Kidney epithelial cell (primary cell): Measurements from ENCODE around the gene SH3TC2. TPM values are rescaled to one million over a fixed set of nuclear protein-coding genes. Genes with fewer than 3 reads are reported as not detected.

Experiments
- DNase-seq: peaks from one replicate; pipeline ENCODE4 v3.0.0-alpha.2; 2010; ENCODE audit warnings: low read depth
- H3K27me3 ChIP-seq: 2 replicates; pipeline ENCODE4 v1.6.0; 2011; ENCODE audit warnings: low read length; ENCODE audit not compliant: control insufficient read depth, insufficient read depth
- H3K36me3 ChIP-seq: 2 replicates; pipeline ENCODE4 v1.5.1; 2011; ENCODE audit warnings: low read length; ENCODE audit not compliant: control insufficient read depth, insufficient read depth
- H3K4me3 ChIP-seq: 2 replicates; pipeline ENCODE4 v1.5.1; 2011; ENCODE audit warnings: low read depth, mild to moderate bottlenecking, control low read depth, low read length
- CTCF ChIP-seq: IDR thresholded peaks from 2 replicates; pipeline ENCODE4 v1.5.1; 2011; ENCODE audit warnings: mild to moderate bottlenecking, moderate library complexity, low read length, control low read depth, inconsistent platforms; ENCODE audit not compliant: insufficient read depth, poor library complexity, severe bottlenecking
- total RNA-seq: library from RNA; depleted of rRNA; stranded (reverse); fragments of >200 nt; gene quantifications from 2 replicates; pipeline ENCODE4 v1.2.3, GENCODE V29; 2015

SH3TC2 gene
- total RNA-seq, 1 donor from 2014 or later: 8.4 TPM

GRCh38 chr5:149040421-149040820, 22.4 kb downstream of the SH3TC2 start:
- no peak for TF ChIP-seq CTCF
- no peaks in the 10 kb centered on the region for H3K36me3 ChIP-seq
- no peaks in the 10 kb centered on the region for H3K27me3 ChIP-seq
- DNase-seq: no peak
- H3K4me3 ChIP-seq: no peak overlapping the region

DNA sequence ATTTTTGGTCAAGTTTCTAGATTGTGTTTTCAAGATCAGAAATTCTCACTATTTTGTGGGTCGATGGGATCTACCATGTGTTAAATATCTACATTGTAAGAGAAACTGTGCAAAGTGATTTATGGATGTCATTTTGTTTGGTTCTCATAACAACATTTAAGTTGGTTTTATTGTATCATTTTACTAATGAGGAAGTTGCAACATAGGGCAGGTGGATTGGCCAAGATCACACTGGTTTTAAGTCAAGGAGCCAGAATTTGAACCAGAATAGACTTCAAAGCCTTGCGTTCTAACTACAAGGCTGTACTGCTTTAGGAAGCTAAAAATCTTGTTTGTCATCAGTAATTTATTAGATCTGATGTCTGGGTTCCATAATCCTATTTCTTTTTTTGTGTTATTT, 23.4 kb downstream of the SH3TC2 start:
- TF ChIP-seq CTCF: no peak
- H3K4me3 ChIP-seq: no peak overlapping the region
- no peak for DNase-seq
- H3K36me3 ChIP-seq: no peaks in the 10 kb centered on the region
- no peaks in the 10 kb centered on the region for H3K27me3 ChIP-seq

- no peaks in the 10 kb centered on the region for H3K36me3 ChIP-seq
- TF ChIP-seq CTCF: no peak
- DNase-seq: no peak
- no peaks in the 10 kb centered on the region for H3K27me3 ChIP-seq
- H3K4me3 ChIP-seq: no peak overlapping the region
These were observed 24.4 kb downstream of the SH3TC2 start for GRCh38 chr5:149038336-149039080.

DNA sequence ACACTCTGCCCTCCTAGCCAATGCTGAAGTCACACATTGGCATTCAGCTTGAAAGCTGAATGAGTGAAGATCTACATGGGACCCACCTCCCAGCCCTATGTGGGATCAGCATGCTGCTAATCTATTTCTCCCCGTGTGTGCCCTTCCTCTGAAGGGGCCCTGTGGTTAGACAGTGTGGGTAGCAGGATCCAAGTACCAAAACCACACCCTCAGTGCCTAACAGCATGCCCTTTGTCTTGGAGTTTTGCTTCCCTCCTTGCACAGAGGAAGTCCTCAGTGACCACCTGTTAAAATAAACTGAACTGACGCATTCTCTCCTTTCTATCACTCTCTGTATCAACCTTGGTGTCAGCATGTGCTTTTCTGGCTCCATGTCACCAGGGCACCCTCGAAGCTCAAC, 25.0 kb downstream of the SH3TC2 start:
- DNase-seq: no peak
- no peak for TF ChIP-seq CTCF
- Histone ChIP-seq H3K36me3 (no peaks in the 10 kb centered on the region), H3K27me3 (no peaks in the 10 kb centered on the region), H3K4me3 (no peak overlapping the region)

GRCh38 chr5:149036970-149037369, 25.9 kb downstream of the SH3TC2 start:
- TF ChIP-seq CTCF: no peak
- H3K4me3 ChIP-seq: no peak overlapping the region
- no peaks in the 10 kb centered on the region for H3K36me3 ChIP-seq
- no peaks in the 10 kb centered on the region for H3K27me3 ChIP-seq
- DNase-seq: no peak

DNA sequence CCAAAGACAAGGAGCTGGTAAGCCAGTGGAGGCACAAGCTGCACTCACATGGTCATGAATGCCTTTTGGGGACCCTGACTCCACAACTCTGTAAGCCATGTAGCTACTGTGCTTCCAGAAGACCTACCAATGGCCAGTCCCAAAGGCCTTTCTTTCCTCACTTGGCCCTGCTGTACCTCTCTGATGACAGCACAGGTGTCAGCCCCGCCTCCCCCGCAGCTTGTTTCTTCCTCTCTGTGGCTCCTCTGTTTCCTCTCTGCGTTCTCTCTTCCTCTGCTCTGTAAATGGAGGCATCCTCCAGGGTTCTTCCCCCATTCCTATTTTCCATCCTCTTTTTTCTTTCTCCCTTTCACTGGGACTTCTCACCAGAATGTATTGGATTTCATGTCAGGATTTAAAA, 26.7 kb downstream of the SH3TC2 start:
- H3K27me3 ChIP-seq: no peaks in the 10 kb centered on the region
- no peak overlapping the region for H3K4me3 ChIP-seq
- no peaks in the 10 kb centered on the region for H3K36me3 ChIP-seq
- TF ChIP-seq CTCF: no peak
- DNase-seq: no peak
